HCT116 (cell line): ENCODE results near the gene CAMP. TPM values are rescaled to one million over a fixed set of nuclear protein-coding genes. Genes with fewer than 3 reads are reported as not detected.

ENCODE experiments used
- ATAC-seq: fragments of 200-7000 bp; cut with Tn5 transposase; 2 replicates; pipeline ENCODE4 v1.9.1; 2020; ENCODE audit warnings: mild to moderate bottlenecking, moderate library complexity
- BruUV-seq: library from RNA; stranded (reverse); fragments of 400-500 nt; replicated peaks from 2 replicates; lab custom pipeline; 2021; lab: Mats Ljungman, UMichigan
- CTCF ChIA-PET: fragments of 300-600 bp; sonication (Branson Sonifier 250); formaldehyde crosslinking; loops from one replicate; lab custom pipeline; 2021; ENCODE audit warnings: antibody characterized with exemption; lab: Charles Lee
- POLR2A ChIA-PET: fragments of 300-600, 350-600 bp; sonication (Branson Sonifier 250); formaldehyde crosslinking; loops from one replicate; lab custom pipeline; 2021; ENCODE audit warnings: antibody characterized with exemption; lab: Charles Lee
- RAD21 ChIA-PET, 2 experiments: fragments of 300-600 bp; sonication (Branson Sonifier 250); formaldehyde crosslinking; loops; one replicate each; lab custom pipeline; 2023; ENCODE audit warnings: low total read pairs in 2 of 2; ENCODE audit not compliant: uncharacterized antibody in 2 of 2, unreplicated experiment in 2 of 2, low non-redundant PET in 1 of 2; lab: Charles Lee
- DNase-seq: peaks from one replicate; pipeline ENCODE4 v3.0.0-alpha.2; 2010; ENCODE audit warnings: low read depth, low spot score
- H2AFZ ChIP-seq: fragments of 200-600 bp; shearing (Covaris generic), sonication (generic); 2 replicates; pipeline ENCODE4 v1.6.1; 2017; ENCODE audit warnings: low read depth, mixed run types, mixed read lengths, antibody characterized with exemption, low read length; ENCODE audit not compliant: poor library complexity, severe bottlenecking
- H3K27ac ChIP-seq: 2 replicates; pipeline ENCODE4 v1.5.1; 2012; ENCODE audit warnings: low read depth, low read length
- H3K27me3 ChIP-seq: fragments of 200-600 bp; sonication (generic); 2 replicates; pipeline ENCODE4 v1.6.1; 2016; ENCODE audit warnings: mixed run types, low read length, mixed read lengths; ENCODE audit not compliant: insufficient read depth
- H3K36me3 ChIP-seq, 2 experiments: fragments of 200-500 bp in 1 of 2; fragments of 200-600 bp in 1 of 2; sonication (Bioruptor generic) in 1 of 2; sonication (generic) in 1 of 2; 2 replicates each; pipeline versions ENCODE4 v1.5.1 to v1.6.1; 2014 to 2016; ENCODE audit warnings: low read length in 2 of 2, inconsistent platforms in 1 of 2, mixed read lengths in 1 of 2, mixed run types in 1 of 2; ENCODE audit not compliant: insufficient read depth in 2 of 2, control insufficient read depth in 1 of 2
- H3K4me1 ChIP-seq, 2 experiments: fragments of 200-600 bp in 1 of 2; sonication (generic) in 1 of 2; 2 replicates each; pipeline versions ENCODE4 v1.5.1 to v1.6.1; 2012 to 2017; ENCODE audit warnings: low read length in 2 of 2, inconsistent platforms in 1 of 2, mild to moderate bottlenecking in 1 of 2, mixed read lengths in 1 of 2, mixed run types in 1 of 2, moderate library complexity in 1 of 2; ENCODE audit not compliant: insufficient read depth in 2 of 2, control insufficient read depth in 1 of 2
- H3K4me2 ChIP-seq: fragments of 200-600 bp; sonication (generic); 2 replicates; pipeline ENCODE4 v1.6.1; 2017; ENCODE audit warnings: mixed run types, low read length, mixed read lengths
- H3K4me3 ChIP-seq, 2 experiments: fragments of 200-600 bp in 1 of 2; sonication (generic) in 1 of 2; replicated peaks in 1 of 2; 2 replicates each; pipeline ENCODE4 v1.5.1; 2011 to 2016; ENCODE audit warnings: low read length in 2 of 2, control low read depth in 1 of 2, low read depth in 1 of 2, mild to moderate bottlenecking in 1 of 2, mixed read lengths in 1 of 2, mixed run types in 1 of 2
- H3K79me2 ChIP-seq: fragments of 200-600 bp; sonication (generic); 2 replicates; pipeline ENCODE4 v1.6.1; 2017; ENCODE audit warnings: mild to moderate bottlenecking, mixed run types, low read length, moderate library complexity, mixed read lengths; ENCODE audit not compliant: insufficient read depth
- H3K9ac ChIP-seq: fragments of 200-600 bp; sonication (generic); 2 replicates; pipeline ENCODE4 v1.6.1; 2016; ENCODE audit warnings: low read length, mixed read lengths
- H3K9me2 ChIP-seq: fragments of 200-600 bp; sonication (generic), shearing (Covaris generic); 2 replicates; pipeline ENCODE4 v1.6.1; 2017; ENCODE audit warnings: mixed run types, mild to moderate bottlenecking, moderate library complexity; ENCODE audit not compliant: insufficient read depth
- H3K9me3 ChIP-seq, 2 experiments: fragments of 200-500 bp in 1 of 2; fragments of 200-600 bp in 1 of 2; sonication (Bioruptor generic) in 1 of 2; sonication (generic) in 1 of 2; 2 replicates each; pipeline ENCODE4 v1.6.1; 2014 to 2017; ENCODE audit warnings: low read length in 2 of 2, mixed read lengths in 2 of 2, inconsistent platforms in 1 of 2, low read depth in 1 of 2, mild to moderate bottlenecking in 1 of 2, mixed run types in 1 of 2, moderate library complexity in 1 of 2; ENCODE audit not compliant: control insufficient read depth in 1 of 2, insufficient read depth in 1 of 2
- H4K20me1 ChIP-seq: fragments of 200-600 bp; sonication (generic), shearing (Covaris generic); 2 replicates; pipeline ENCODE4 v1.6.1; 2017; ENCODE audit warnings: mixed run types, mild to moderate bottlenecking, moderate library complexity; ENCODE audit not compliant: insufficient read depth
- CBX3 ChIP-seq: IDR thresholded peaks from 2 replicates; pipeline ENCODE4 v1.6.1; 2012; ENCODE audit warnings: low read depth
- CEBPB ChIP-seq: IDR thresholded peaks from 2 replicates; pipeline ENCODE4 v1.6.1; 2012; ENCODE audit warnings: low read depth
- FOSL1 ChIP-seq: IDR thresholded peaks from 2 replicates; pipeline ENCODE4 v1.6.1; 2012; ENCODE audit warnings: low read depth
- JUND ChIP-seq: IDR thresholded peaks from 2 replicates; pipeline ENCODE4 v1.6.1; 2012
- POLR2AphosphoS5 ChIP-seq: IDR thresholded peaks from 2 replicates; pipeline ENCODE4 v1.6.1; 2011; ENCODE audit warnings: mild to moderate bottlenecking, low read depth, low read length, moderate library complexity
- SP1 ChIP-seq: IDR thresholded peaks from 2 replicates; pipeline ENCODE4 v1.6.1; 2012; ENCODE audit warnings: low read depth
- SRF ChIP-seq: IDR thresholded peaks from 2 replicates; pipeline ENCODE4 v1.6.1; 2012; ENCODE audit warnings: low read depth
- TCF7L2 ChIP-seq: IDR thresholded peaks from 2 replicates; pipeline ENCODE4 v1.7.0; 2011; ENCODE audit warnings: borderline replicate concordance, inconsistent platforms; ENCODE audit not compliant: insufficient read depth, insufficient read length; ENCODE audit errors: extremely low read depth
- ZFX ChIP-seq: fragments of 450-650 bp; IDR thresholded peaks from 2 replicates; pipeline ENCODE4 v1.6.1; 2017
- ZNF274 ChIP-seq: fragments of 200-500 bp; sonication (Bioruptor generic); IDR thresholded peaks from 2 replicates; pipeline ENCODE4 v1.6.1; 2014; ENCODE audit warnings: mild to moderate bottlenecking, low read depth, low read length, inconsistent platforms
- intact Hi-C: fragments of 100-400 bp; cut with micrococcal nuclease; formaldehyde crosslinking; loops from 2 replicates; pipeline ENCODE4 v1.10.0; 2022
- microRNA counts: library from miRNA; unstranded; fragments of <30 nt; microRNA quantifications from one replicate; lab custom pipeline; 2015
- microRNA-seq: library from miRNA; unstranded; fragments of <30 nt; microRNA quantifications from one replicate; pipeline ENCODE4, GENCODE V29; 2016; ENCODE audit warnings: borderline number of aligned reads
- total RNA-seq: library from RNA; stranded (reverse); gene quantifications from one replicate; pipeline ENCODE4 v1.2.1, GENCODE V29; 2021; ENCODE audit not compliant: unreplicated experiment
- TF ChIP-seq, protein P1 (sequence below): IDR thresholded peaks from 2 replicates; pipeline ENCODE4 v1.6.1; 2012
- TF ChIP-seq, protein P2 (sequence below), 3 experiments: fragments of 200-600 bp in 1 of 3; sonication (generic) in 1 of 3; IDR thresholded peaks in 2 of 3; conservative IDR thresholded peaks in 1 of 3; 2 replicates each; pipeline ENCODE4 v1.5.1; 2012 to 2017; ENCODE audit warnings: low read depth in 2 of 3, low read length in 2 of 3, antibody characterized with exemption in 1 of 3, borderline replicate concordance in 1 of 3, control low read depth in 1 of 3, mild to moderate bottlenecking in 1 of 3, mixed read lengths in 1 of 3, mixed run types in 1 of 3, moderate library complexity in 1 of 3; ENCODE audit not compliant: insufficient read depth in 1 of 3
- TF ChIP-seq, protein P3 (sequence below): IDR thresholded peaks from 2 replicates; pipeline ENCODE4 v1.6.1; 2012

The CAMP gene
- total RNA-seq, 1 experiment from 2014 or later: not detected

DNA sequence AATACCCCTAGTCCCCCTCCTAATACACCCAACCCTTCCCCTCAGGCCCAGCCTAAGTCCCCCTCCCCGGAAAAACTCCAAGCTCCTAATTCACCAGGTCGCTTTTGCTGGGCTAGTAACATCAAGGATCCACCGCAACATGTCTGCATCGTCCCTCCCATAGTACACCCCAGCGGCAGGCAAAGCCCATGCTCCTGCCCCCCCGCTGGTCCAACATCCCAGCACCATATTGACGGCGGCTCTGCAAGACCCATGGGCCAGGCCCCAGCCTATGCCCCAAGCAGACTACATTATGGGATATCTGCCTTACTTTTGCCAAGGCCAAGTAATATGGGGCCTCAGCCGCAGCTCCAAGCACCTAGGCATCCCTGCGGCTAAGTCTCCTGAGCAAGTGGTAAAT lies 51.2 kb downstream of the CAMP start:
- H3K27ac ChIP-seq: no peak overlapping the region
- no peak overlapping the region for H3K4me2 ChIP-seq
- ATAC-seq (no peak), DNase-seq (no peak)
- no peaks in the 10 kb centered on the region for H3K9me3 ChIP-seq
- RAD21 ChIA-PET: no interaction called here
- no peaks in the 10 kb centered on the region for H3K79me2 ChIP-seq
- CTCF ChIA-PET: interaction anchor here (1.2 to 3.0 kb wide), 5 partner anchors 80 to 275 kb away, joined by 3 to 91 read pairs (median 6); no protein-coding TSS in a partner anchor
- no peaks in the 10 kb centered on the region for H3K9me2 ChIP-seq
- BruUV-seq: no TSS peak
- no peaks in the 10 kb centered on the region for H3K4me1 ChIP-seq
- no peak overlapping the region for H2AFZ ChIP-seq
- H3K27me3 ChIP-seq: no peaks in the 10 kb centered on the region
- TF ChIP-seq SRF (no peak), FOSL1 (no peak), ZFX (no peak), JUND (no peak), SP1 (no peak), TCF7L2 (no peak), ZNF274 (no peak), POLR2AphosphoS5 (no peak), CBX3 (no peak), CEBPB (no peak)
- TF ChIP-seq, protein P1, sequence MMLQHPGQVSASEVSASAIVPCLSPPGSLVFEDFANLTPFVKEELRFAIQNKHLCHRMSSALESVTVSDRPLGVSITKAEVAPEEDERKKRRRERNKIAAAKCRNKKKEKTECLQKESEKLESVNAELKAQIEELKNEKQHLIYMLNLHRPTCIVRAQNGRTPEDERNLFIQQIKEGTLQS: no peak
- TF ChIP-seq, protein P2, sequence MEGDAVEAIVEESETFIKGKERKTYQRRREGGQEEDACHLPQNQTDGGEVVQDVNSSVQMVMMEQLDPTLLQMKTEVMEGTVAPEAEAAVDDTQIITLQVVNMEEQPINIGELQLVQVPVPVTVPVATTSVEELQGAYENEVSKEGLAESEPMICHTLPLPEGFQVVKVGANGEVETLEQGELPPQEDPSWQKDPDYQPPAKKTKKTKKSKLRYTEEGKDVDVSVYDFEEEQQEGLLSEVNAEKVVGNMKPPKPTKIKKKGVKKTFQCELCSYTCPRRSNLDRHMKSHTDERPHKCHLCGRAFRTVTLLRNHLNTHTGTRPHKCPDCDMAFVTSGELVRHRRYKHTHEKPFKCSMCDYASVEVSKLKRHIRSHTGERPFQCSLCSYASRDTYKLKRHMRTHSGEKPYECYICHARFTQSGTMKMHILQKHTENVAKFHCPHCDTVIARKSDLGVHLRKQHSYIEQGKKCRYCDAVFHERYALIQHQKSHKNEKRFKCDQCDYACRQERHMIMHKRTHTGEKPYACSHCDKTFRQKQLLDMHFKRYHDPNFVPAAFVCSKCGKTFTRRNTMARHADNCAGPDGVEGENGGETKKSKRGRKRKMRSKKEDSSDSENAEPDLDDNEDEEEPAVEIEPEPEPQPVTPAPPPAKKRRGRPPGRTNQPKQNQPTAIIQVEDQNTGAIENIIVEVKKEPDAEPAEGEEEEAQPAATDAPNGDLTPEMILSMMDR (IDR thresholded peaks at IDR 0.05 in 2 of 3, conservative IDR thresholded peaks at IDR 0.05 in 1 of 3; ENCODE audit: borderline replicate concordance in 1 of 3, insufficient read depth in 1 of 3, low read depth in 2 of 3, low read length in 2 of 3): no peak
- TF ChIP-seq, protein P3, sequence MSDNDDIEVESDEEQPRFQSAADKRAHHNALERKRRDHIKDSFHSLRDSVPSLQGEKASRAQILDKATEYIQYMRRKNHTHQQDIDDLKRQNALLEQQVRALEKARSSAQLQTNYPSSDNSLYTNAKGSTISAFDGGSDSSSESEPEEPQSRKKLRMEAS: no peak
- no peak overlapping the region for H3K4me3 ChIP-seq
- intact Hi-C loops: no loop called here
- POLR2A ChIA-PET: no interaction called here
- no peak overlapping the region for H3K9ac ChIP-seq
- H3K36me3 ChIP-seq: no peaks in the 10 kb centered on the region; a peak in 2 of 4 replicates
- no peaks in the 10 kb centered on the region for H4K20me1 ChIP-seq

MicroRNAs encoded within 50 kb of the gene (microRNA counts, 767-probe panel; counts per million panel counts)
- microRNA hsa-miR-4443 (lab: Ali Mortazavi, UCI): not detected

Small RNA genes lying within 50 kb of the gene (microRNA-seq; reads per million reads assigned to microRNA genes)
- 2.4 reads per million for gene MIR4443

Other genes starting within 250 kb of the CAMP start
- 200 TPM for gene MAP4, start 207.1 kb upstream of the CAMP start, total RNA-seq
- gene CDC25A, start 35.1 kb upstream of the CAMP start, total RNA-seq: 19.6 TPM
- gene ZNF589, start 17.6 kb downstream of the CAMP start, total RNA-seq: 15.7 TPM
- gene NME6, start 77.9 kb downstream of the CAMP start, total RNA-seq: 21.2 TPM
- gene SPINK8, start 110.2 kb downstream of the CAMP start, total RNA-seq: not detected
- not detected for gene FBXW12, start 148.7 kb downstream of the CAMP start, total RNA-seq
- gene PLXNB1, start 206.6 kb downstream of the CAMP start, total RNA-seq: 35.6 TPM
- gene CCDC51, start 216.6 kb downstream of the CAMP start, total RNA-seq: 29.3 TPM
- gene TMA7, start 216.8 kb downstream of the CAMP start, total RNA-seq: 334 TPM
- 15.6 TPM for gene ATRIP, start 223.2 kb downstream of the CAMP start, total RNA-seq